Measurements from ENCODE around the gene TRIM40.

The TRIM40 gene

GRCh38 chr6:30195951-30196350, 60.0 kb downstream of the TRIM40 start:
- in situ Hi-C loops (cut with MboI; ENCODE audit: low sequenced_read_pairs): no loop called here

GRCh38 chr6:30196376-30196775, 60.4 kb downstream of the TRIM40 start:
- in situ Hi-C loops (cut with MboI; ENCODE audit: low sequenced_read_pairs): no loop called here
